22Rv1 (cell line): Measurements from ENCODE around the gene GNPTAB.

ENCODE experiments used
- CTCF ChIP-seq: fragments of 450-650 bp; IDR thresholded peaks from 2 replicates; pipeline ENCODE4 v1.5.1; 2017; ENCODE audit warnings: mild to moderate bottlenecking
- ZFX ChIP-seq: fragments of 450-650 bp; IDR thresholded peaks from 2 replicates; pipeline ENCODE4 v1.6.1; 2017; ENCODE audit warnings: antibody characterized with exemption, borderline replicate concordance

- TF ChIP-seq CTCF (no peak), ZFX (no peak)
These were observed 90.2 kb downstream of the GNPTAB start for GRCh38 chr12:101740566-101740965.
